WI38 (cell line): Measurements from ENCODE around the gene RBM33.

Experiments used
- H3K4me3 ChIP-seq: 2 replicates; pipeline ENCODE4 v1.5.1; 2011; ENCODE audit warnings: low read depth, mild to moderate bottlenecking, control low read depth, low read length
- TF ChIP-seq, protein P1 (sequence below): IDR thresholded peaks from 2 replicates; pipeline ENCODE4 v1.5.1; 2012; ENCODE audit warnings: low read depth, mild to moderate bottlenecking, control low read depth, low read length

The RBM33 gene

DNA sequence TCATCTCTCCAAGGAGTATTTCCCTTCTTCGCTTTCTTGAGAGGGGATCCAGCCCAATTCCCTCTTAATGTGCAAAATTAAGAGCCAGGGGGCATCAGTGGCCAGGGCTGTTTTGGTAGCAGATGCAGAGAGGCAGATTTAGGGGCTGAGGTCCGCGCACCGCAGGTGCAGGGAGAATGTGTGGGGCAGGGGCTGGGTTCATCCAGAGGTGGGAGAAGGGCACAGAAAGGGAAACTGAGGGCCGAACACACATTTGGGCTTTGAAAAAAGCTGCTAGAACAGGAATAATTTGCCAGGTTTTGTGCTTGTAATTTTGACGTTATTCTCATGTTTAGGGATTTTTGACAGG is 174.3 kb downstream of the RBM33 start:
- TF ChIP-seq, protein P1, sequence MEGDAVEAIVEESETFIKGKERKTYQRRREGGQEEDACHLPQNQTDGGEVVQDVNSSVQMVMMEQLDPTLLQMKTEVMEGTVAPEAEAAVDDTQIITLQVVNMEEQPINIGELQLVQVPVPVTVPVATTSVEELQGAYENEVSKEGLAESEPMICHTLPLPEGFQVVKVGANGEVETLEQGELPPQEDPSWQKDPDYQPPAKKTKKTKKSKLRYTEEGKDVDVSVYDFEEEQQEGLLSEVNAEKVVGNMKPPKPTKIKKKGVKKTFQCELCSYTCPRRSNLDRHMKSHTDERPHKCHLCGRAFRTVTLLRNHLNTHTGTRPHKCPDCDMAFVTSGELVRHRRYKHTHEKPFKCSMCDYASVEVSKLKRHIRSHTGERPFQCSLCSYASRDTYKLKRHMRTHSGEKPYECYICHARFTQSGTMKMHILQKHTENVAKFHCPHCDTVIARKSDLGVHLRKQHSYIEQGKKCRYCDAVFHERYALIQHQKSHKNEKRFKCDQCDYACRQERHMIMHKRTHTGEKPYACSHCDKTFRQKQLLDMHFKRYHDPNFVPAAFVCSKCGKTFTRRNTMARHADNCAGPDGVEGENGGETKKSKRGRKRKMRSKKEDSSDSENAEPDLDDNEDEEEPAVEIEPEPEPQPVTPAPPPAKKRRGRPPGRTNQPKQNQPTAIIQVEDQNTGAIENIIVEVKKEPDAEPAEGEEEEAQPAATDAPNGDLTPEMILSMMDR = no peak
- no peak overlapping the region for H3K4me3 ChIP-seq

DNA sequence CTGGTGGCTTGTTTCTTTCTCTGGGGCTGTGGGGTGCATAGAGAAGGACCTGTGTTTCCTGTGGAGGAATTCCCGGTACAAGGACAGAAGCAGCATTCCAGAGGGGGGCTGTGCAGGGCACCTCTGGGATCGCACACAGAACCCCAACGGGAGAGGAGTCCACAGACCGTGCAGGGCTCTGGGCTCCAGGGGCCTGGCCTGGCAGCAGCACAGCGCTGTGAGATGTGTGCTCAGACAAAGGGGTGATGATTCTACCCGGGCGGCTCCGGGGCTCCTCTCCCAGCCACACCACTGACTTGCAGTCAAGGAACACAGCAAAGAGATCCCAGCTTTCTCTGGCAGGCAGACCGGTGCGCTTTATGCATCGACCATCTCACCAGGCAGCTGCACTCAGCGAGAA is 174.7 kb downstream of the RBM33 start:
- H3K4me3 ChIP-seq = no peak overlapping the region
- TF ChIP-seq, protein P1 = no peak

DNA sequence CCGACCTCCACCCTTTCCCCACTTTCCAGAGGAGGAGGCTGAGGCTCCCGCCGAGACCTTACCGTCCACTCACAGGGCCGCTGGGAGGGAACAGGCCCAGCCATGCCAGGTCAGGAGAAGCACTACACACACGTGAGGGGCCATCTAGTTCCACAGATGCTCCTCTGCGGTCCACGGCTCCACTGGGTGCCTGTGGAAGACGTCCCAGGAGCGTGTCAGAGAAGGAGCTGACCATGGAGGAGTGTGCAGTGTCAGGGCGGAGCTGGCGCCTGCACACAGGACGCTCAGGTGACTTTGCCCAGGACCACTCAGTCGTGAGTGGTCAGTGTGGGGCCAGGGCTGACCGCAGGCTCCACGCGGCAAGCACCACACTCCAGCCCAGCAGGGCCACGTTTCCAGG is 175.8 kb downstream of the RBM33 start:
- H3K4me3 ChIP-seq = no peak overlapping the region
- TF ChIP-seq, protein P1 = no peak

DNA sequence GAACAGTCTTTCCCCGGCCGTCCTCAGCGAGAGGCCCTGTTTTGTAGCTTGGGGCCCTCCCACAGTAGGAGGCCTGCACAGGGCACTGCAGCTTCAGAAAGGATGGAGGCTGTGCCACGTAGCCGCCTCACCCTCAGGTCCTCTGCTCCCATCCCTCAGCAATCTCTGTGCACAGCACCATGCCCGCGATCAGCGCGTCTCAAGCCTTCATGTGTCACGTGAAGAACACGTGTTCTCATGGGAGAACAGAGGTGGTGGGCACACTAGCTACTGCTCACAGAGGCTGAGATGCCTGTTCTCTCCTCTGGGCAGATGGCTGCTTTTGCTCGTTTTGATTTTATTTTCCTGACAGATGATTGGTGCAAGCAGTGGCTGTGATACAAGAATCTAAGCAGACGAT is 176.3 kb downstream of the RBM33 start:
- TF ChIP-seq, protein P1 = no peak
- H3K4me3 ChIP-seq = no peak overlapping the region

DNA sequence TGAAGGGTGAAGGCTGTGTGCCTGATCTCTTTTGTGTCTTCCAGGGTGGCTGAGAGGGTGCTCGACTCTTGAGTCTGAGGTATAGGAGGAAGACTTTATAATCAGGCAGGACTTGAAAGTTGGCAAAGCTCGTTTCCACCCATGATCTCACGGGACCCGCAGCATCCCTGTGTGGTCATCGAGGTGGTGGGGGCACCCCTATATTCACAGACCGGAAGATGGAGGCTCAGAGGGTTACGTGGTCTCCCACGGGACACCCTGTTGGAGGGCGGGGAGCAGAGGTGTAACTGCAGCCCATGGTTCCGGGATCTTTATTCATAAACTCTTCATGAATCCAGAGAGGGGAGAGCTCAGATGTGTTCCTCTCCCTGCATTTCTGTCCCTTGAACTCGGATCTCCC is 177.4 kb downstream of the RBM33 start:
- TF ChIP-seq, protein P1 = no peak
- no peak overlapping the region for H3K4me3 ChIP-seq

DNA sequence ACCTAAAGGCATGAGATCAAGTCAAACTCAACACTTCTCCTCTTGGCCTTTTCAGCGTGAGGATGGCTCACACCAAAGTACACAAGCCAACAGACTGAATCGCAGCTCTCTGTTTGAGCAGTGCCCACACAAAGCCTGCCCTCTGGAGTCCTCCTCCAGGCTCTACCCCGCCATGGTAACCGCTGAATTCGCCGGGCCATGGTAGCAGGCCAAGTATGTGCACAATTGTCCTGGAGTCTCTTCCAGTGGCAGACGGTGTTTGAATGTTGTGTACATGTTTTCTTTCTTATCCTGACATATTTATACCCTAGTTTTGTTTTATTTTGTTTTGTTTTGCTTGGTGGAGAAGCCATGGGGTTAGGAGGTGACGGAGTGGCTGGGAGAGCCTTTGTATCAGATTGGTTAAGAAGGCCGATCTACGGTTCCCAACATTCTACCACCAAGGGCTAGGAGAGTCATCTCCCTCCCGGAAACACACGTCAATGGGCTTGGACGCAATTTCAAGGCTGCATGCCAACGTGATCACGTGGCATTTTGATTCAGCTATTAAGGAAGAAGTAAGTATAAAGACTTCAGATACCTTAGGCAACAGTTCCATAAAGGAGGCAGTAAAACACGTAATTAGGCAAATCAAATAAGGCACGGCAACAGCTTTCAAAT is 179.9 kb downstream of the RBM33 start:
- TF ChIP-seq, protein P1 = no peak

DNA sequence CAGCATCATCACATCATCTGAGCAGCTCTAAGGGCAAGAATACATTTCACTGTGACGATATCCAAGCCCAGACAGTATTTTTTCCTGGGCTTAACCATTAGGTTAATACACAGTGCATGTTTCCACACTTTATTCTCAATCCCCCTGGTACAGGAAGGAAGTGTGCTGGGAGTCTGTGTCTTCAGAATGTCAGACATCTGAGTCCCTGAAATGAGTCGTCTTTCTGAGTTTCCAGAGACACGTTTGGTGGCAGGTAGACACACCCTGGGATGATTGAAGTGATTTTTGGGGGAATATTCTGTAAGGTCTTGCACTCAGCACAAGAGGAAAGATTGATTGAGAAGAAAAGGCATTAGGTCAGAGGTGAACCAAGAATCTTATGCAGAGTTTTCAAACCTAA is 180.9 kb downstream of the RBM33 start:
- no peak overlapping the region for H3K4me3 ChIP-seq

More for the DNA sequence above, 179.9 kb downstream of the RBM33 start:
- no peak overlapping the region for H3K4me3 ChIP-seq

More for the DNA sequence above, 180.9 kb downstream of the RBM33 start:
- TF ChIP-seq, protein P1 = no peak
